HUES48 (cell line): ENCODE results near the gene PIK3C2B.

Experiments used
- H3K27ac ChIP-seq: one replicate; pipeline ENCODE4 v1.7.0; 2013; ENCODE audit warnings: low read depth, low read length, inconsistent platforms
- H3K27me3 ChIP-seq: 2 replicates; pipeline ENCODE4 v1.6.1; 2013; ENCODE audit warnings: mild to moderate bottlenecking, low read length; ENCODE audit not compliant: control insufficient read depth, insufficient read depth
- H3K36me3 ChIP-seq: 2 replicates; pipeline ENCODE4 v1.6.1; 2013; ENCODE audit warnings: low read length; ENCODE audit not compliant: control insufficient read depth, insufficient read depth
- H3K4me1 ChIP-seq: 2 replicates; pipeline ENCODE4 v1.6.1; 2013; ENCODE audit warnings: mild to moderate bottlenecking, low read length; ENCODE audit not compliant: control insufficient read depth, insufficient read depth
- H3K4me3 ChIP-seq: 2 replicates; pipeline ENCODE4 v1.5.1; 2013; ENCODE audit warnings: mild to moderate bottlenecking, low read depth, low read length
- H3K9ac ChIP-seq: 2 replicates; pipeline ENCODE4 v1.6.1; 2013; ENCODE audit warnings: mild to moderate bottlenecking, low read depth, low read length, moderate library complexity
- H3K9me3 ChIP-seq: 2 replicates; pipeline ENCODE4 v1.6.1; 2013; ENCODE audit warnings: low read length; ENCODE audit not compliant: control insufficient read depth, insufficient read depth

Gene PIK3C2B, protein sequence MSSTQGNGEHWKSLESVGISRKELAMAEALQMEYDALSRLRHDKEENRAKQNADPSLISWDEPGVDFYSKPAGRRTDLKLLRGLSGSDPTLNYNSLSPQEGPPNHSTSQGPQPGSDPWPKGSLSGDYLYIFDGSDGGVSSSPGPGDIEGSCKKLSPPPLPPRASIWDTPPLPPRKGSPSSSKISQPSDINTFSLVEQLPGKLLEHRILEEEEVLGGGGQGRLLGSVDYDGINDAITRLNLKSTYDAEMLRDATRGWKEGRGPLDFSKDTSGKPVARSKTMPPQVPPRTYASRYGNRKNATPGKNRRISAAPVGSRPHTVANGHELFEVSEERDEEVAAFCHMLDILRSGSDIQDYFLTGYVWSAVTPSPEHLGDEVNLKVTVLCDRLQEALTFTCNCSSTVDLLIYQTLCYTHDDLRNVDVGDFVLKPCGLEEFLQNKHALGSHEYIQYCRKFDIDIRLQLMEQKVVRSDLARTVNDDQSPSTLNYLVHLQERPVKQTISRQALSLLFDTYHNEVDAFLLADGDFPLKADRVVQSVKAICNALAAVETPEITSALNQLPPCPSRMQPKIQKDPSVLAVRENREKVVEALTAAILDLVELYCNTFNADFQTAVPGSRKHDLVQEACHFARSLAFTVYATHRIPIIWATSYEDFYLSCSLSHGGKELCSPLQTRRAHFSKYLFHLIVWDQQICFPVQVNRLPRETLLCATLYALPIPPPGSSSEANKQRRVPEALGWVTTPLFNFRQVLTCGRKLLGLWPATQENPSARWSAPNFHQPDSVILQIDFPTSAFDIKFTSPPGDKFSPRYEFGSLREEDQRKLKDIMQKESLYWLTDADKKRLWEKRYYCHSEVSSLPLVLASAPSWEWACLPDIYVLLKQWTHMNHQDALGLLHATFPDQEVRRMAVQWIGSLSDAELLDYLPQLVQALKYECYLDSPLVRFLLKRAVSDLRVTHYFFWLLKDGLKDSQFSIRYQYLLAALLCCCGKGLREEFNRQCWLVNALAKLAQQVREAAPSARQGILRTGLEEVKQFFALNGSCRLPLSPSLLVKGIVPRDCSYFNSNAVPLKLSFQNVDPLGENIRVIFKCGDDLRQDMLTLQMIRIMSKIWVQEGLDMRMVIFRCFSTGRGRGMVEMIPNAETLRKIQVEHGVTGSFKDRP (N-terminal part only)

GRCh38 chr1:204494281-204495077 lies at the start of gene PIK3C2B:
TSS of gene PIK3C2B (minus strand) at chr1:204494805. CDS start at chr1:204469802, 25,003 bp downstream.
- H3K36me3 ChIP-seq: no peaks in the 10 kb centered on the region
- peaks cover 13% of the 10 kb centered on the region for H3K4me1 ChIP-seq
- no peaks in the 10 kb centered on the region; the same call in 1 of the 2 replicates for H3K27me3 ChIP-seq
- peak within 1 kb of the TSS; percentile 90 for H3K9ac ChIP-seq
- H3K9me3 ChIP-seq: no peaks in the 10 kb centered on the region
- peak within 1 kb of the TSS; percentile 72 for H3K27ac ChIP-seq
- H3K4me3 ChIP-seq: peak within 1 kb of the TSS; percentile 83

- Histone ChIP-seq H3K9ac (no peak overlapping the region), H3K4me3 (no peak overlapping the region), H3K27ac (no peak overlapping the region), H3K9me3 (no peaks in the 10 kb centered on the region), H3K4me1 (peaks cover 4% of the 10 kb centered on the region; the same call in 1 of the 2 replicates), H3K27me3 (no peaks in the 10 kb centered on the region), H3K36me3 (peaks cover 97% of the 10 kb centered on the region)
Observed at GRCh38 chr1:204544321-204544720, 49.7 kb upstream of the PIK3C2B start.

DNA sequence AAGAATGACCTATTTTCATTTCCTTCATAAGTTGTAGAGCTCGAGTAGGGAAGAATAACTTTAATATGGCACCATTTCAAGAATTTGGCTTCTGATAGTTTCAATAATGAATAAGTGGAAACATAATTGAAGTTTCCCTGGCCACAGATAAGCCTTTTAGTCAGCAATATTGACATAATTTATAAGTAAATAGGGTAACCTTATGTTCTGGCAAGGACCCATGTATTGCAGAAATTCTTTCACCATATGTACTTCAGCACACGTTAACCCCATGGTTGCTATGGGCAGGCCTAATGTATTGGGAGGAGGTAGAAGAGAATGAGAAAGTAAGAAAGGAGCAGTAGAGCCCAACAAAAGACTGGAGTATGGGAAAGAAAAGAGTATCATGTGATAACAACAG lies 47.0 kb upstream of the PIK3C2B start:
- Histone ChIP-seq H3K36me3 (peaks cover 94% of the 10 kb centered on the region), H3K27me3 (no peaks in the 10 kb centered on the region), H3K27ac (no peak overlapping the region), H3K4me3 (no peak overlapping the region), H3K9ac (no peak overlapping the region), H3K9me3 (no peaks in the 10 kb centered on the region), H3K4me1 (peaks cover 4% of the 10 kb centered on the region; the same call in 1 of the 2 replicates)

DNA sequence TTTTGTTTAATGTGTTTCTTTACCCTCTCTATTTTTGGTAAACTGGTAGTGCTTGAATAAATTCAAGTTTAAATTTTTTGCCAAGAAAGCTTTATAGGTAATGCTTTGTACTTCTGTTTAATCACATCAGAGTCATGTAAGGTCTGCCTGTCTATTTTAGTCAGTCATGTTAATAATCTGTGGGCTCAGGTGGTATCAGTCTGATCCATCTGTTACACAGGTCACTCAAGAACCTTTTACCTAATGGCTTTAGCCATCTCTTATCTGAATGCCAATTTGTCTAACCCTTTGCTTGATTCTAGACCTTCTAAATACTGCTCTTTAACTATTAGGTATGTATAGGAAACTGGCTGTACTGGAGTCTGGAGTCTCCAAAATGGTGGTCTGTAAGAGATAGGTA lies 38.2 kb upstream of the PIK3C2B start:
- Histone ChIP-seq H3K9me3 (no peaks in the 10 kb centered on the region), H3K36me3 (peaks cover 87% of the 10 kb centered on the region), H3K4me3 (no peak overlapping the region), H3K9ac (no peak overlapping the region), H3K27me3 (no peaks in the 10 kb centered on the region), H3K4me1 (no peaks in the 10 kb centered on the region), H3K27ac (no peak overlapping the region)

DNA sequence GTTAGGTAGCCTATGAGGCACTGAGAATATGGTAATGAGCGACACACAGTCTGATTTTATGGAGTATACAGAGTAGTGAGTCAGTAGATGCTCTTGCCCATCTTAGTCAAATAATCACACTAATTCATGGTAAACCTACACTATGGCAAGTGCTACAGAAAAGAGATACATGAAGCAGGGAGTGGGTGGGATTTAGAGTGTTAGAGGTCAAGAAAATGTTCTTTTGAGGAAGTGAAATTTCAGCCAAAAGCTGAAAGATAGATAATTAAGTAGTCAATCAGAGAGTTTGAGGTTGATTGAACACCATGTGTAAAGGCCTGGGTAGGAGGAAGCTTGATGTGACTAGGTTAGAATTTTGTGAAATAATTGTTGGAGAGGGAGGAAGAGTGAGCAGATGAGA lies 36.3 kb upstream of the PIK3C2B start:
- H3K4me3 ChIP-seq: no peak overlapping the region
- peaks cover 88% of the 10 kb centered on the region for H3K36me3 ChIP-seq
- H3K9me3 ChIP-seq: no peaks in the 10 kb centered on the region
- no peaks in the 10 kb centered on the region for H3K27me3 ChIP-seq
- H3K9ac ChIP-seq: no peak overlapping the region
- no peak overlapping the region for H3K27ac ChIP-seq
- no peaks in the 10 kb centered on the region for H3K4me1 ChIP-seq

- Histone ChIP-seq H3K27me3 (no peaks in the 10 kb centered on the region), H3K9ac (no peak overlapping the region), H3K36me3 (peaks cover 94% of the 10 kb centered on the region), H3K9me3 (no peaks in the 10 kb centered on the region), H3K27ac (no peak overlapping the region), H3K4me3 (no peak overlapping the region), H3K4me1 (no peaks in the 10 kb centered on the region)
Observed at GRCh38 chr1:204529371-204529895, 34.8 kb upstream of the PIK3C2B start.

GRCh38 chr1:204528677-204529076 lies 34.1 kb upstream of the PIK3C2B start:
- Histone ChIP-seq H3K4me1 (no peaks in the 10 kb centered on the region), H3K9me3 (no peaks in the 10 kb centered on the region), H3K4me3 (no peak overlapping the region), H3K27me3 (no peaks in the 10 kb centered on the region), H3K27ac (no peak overlapping the region), H3K9ac (no peak overlapping the region), H3K36me3 (peaks cover 92% of the 10 kb centered on the region)

- no peaks in the 10 kb centered on the region for H3K9me3 ChIP-seq
- no peak overlapping the region for H3K4me3 ChIP-seq
- H3K9ac ChIP-seq: no peak overlapping the region
- H3K36me3 ChIP-seq: peaks cover 90% of the 10 kb centered on the region
- no peak overlapping the region for H3K27ac ChIP-seq
- no peaks in the 10 kb centered on the region for H3K4me1 ChIP-seq
- H3K27me3 ChIP-seq: no peaks in the 10 kb centered on the region
Observed at GRCh38 chr1:204528241-204528640, 33.6 kb upstream of the PIK3C2B start.

DNA sequence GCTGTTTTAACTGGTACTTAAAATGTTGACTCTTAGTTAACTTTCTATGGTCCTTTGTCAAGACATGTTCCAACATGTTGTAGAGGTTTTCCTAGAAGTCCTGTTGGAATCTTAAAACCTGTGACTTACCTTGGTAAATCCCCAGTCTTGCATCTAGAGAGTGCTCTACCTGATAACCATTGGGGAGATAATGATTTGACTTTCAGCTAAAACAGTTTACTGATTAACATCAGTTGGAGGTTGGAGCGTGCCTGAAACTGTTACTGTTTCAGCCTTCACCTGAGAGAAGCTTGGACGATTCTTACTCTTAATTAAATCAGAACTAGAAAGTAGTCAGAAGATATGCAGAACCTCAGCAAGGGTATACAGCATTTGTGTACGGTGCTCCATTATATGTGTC lies 30.4 kb upstream of the PIK3C2B start:
- H3K4me1 ChIP-seq: no peaks in the 10 kb centered on the region
- no peaks in the 10 kb centered on the region for H3K27me3 ChIP-seq
- H3K27ac ChIP-seq: peak overlapping the region; percentile 5
- H3K9ac ChIP-seq: 0 out of 2 replicates have a peak overlapping the region, but pooled peaks have one; percentile 4
- H3K9me3 ChIP-seq: no peaks in the 10 kb centered on the region
- H3K4me3 ChIP-seq: no peak overlapping the region
- peaks cover 58% of the 10 kb centered on the region for H3K36me3 ChIP-seq

DNA sequence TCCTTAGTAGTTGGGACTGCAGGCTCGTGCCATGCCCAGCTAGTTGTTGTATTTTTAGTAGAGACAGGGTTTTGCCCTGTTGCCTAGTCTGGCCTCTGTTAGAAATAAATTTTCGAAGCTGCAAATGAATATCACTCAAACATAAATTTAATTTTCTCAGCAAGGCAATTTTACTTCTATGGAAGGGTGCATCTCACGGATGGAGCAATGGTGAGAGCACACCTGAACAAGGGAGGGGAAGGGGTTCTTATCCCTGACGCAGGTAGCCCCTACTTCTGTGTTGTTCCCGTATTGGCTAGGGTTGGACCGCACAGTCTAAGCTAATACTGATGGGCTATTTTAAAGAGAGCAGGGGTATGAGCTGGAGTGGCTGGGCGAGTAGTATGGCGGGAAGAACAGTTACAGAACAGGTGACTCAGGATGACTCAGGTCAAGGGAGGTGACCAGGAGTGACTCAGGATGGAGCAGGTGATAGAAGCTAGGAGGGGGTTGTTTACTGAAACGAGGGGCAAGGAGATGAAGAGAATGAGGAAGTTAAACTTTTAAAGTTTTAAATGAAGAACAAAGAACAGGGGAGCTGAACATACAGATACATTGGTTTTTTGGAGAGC lies 29.1 kb upstream of the PIK3C2B start:
- H3K27ac ChIP-seq: no peak overlapping the region
- no peak overlapping the region for H3K4me3 ChIP-seq
- no peaks in the 10 kb centered on the region for H3K4me1 ChIP-seq
- H3K9me3 ChIP-seq: no peaks in the 10 kb centered on the region
- no peak overlapping the region for H3K9ac ChIP-seq
- no peaks in the 10 kb centered on the region for H3K27me3 ChIP-seq
- H3K36me3 ChIP-seq: peaks cover 48% of the 10 kb centered on the region
